Activated T-cell treated with anti-CD3 and anti-CD28 coated beads, Interleukin-2, amount 50 U/mL, for 24 hours (primary cell): ENCODE data around the gene ASTN2.

Experiments
- DNase-seq: peaks from one replicate; pipeline ENCODE4 v3.0.0-alpha.2; 2020
- H3K27ac Mint-ChIP-seq: 2 replicates; pipeline ENCODE4 v1.8.0; 2020; ENCODE audit warnings: mild to moderate bottlenecking, mixed read lengths
- H3K27me3 Mint-ChIP-seq: 2 replicates; pipeline ENCODE4 v1.8.0; 2020; ENCODE audit warnings: mixed read lengths
- H3K36me3 Mint-ChIP-seq: 2 replicates; pipeline ENCODE4 v1.8.0; 2020; ENCODE audit warnings: low read depth, mixed read lengths
- H3K4me1 Mint-ChIP-seq: 2 replicates; pipeline ENCODE4 v1.8.0; 2020; ENCODE audit warnings: low read depth, mixed read lengths
- H3K4me3 Mint-ChIP-seq: 2 replicates; pipeline ENCODE4 v1.8.0; 2020; ENCODE audit warnings: mild to moderate bottlenecking, moderate library complexity, mixed read lengths
- H3K9me3 Mint-ChIP-seq: 2 replicates; pipeline ENCODE4 v1.8.0; 2020; ENCODE audit warnings: mixed read lengths

Gene ASTN2

GRCh38 chr9:117002686-117003085 lies 412.2 kb downstream of the ASTN2 start:
- no peak overlapping the region for H3K27ac Mint-ChIP-seq

GRCh38 chr9:117000834-117001233 lies 414.0 kb downstream of the ASTN2 start:
- no peak overlapping the region for H3K4me3 Mint-ChIP-seq

More at GRCh38 chr9:117002686-117003085, 412.2 kb downstream of the ASTN2 start:
- no peaks in the 10 kb centered on the region for H3K36me3 Mint-ChIP-seq
- no peak for DNase-seq
- H3K9me3 Mint-ChIP-seq = peaks cover 6% of the 10 kb centered on the region
- H3K4me1 Mint-ChIP-seq = no peaks in the 10 kb centered on the region
- H3K4me3 Mint-ChIP-seq = no peak overlapping the region
- H3K27me3 Mint-ChIP-seq = no peaks in the 10 kb centered on the region

GRCh38 chr9:117000196-117000723 lies 414.6 kb downstream of the ASTN2 start:
- Mint-ChIP-seq H3K9me3 (peaks cover 6% of the 10 kb centered on the region), H3K27ac (no peak overlapping the region), H3K4me1 (no peaks in the 10 kb centered on the region), H3K36me3 (no peaks in the 10 kb centered on the region), H3K27me3 (no peaks in the 10 kb centered on the region), H3K4me3 (no peak overlapping the region)
- no peak for DNase-seq

More at GRCh38 chr9:117000834-117001233, 414.0 kb downstream of the ASTN2 start:
- no peak for DNase-seq
- H3K36me3 Mint-ChIP-seq = no peaks in the 10 kb centered on the region
- no peaks in the 10 kb centered on the region for H3K27me3 Mint-ChIP-seq
- no peaks in the 10 kb centered on the region for H3K4me1 Mint-ChIP-seq
- H3K27ac Mint-ChIP-seq = no peak overlapping the region
- H3K9me3 Mint-ChIP-seq = peaks cover 6% of the 10 kb centered on the region

GRCh38 chr9:116998305-116998704 lies 416.6 kb downstream of the ASTN2 start:
- H3K9me3 Mint-ChIP-seq = peaks cover 6% of the 10 kb centered on the region
- no peak overlapping the region for H3K27ac Mint-ChIP-seq
- H3K4me3 Mint-ChIP-seq = no peak overlapping the region
- H3K36me3 Mint-ChIP-seq = no peaks in the 10 kb centered on the region
- H3K27me3 Mint-ChIP-seq = no peaks in the 10 kb centered on the region
- no peaks in the 10 kb centered on the region for H3K4me1 Mint-ChIP-seq
- no peak for DNase-seq

- Mint-ChIP-seq H3K36me3 (no peaks in the 10 kb centered on the region), H3K4me3 (no peak overlapping the region), H3K4me1 (no peaks in the 10 kb centered on the region), H3K27me3 (no peaks in the 10 kb centered on the region), H3K9me3 (peaks cover 4% of the 10 kb centered on the region), H3K27ac (no peak overlapping the region)
- no peak for DNase-seq
Measured at GRCh38 chr9:116992865-116993264, 422.0 kb downstream of the ASTN2 start.

GRCh38 chr9:116991051-116991450 lies 423.8 kb downstream of the ASTN2 start:
- Mint-ChIP-seq H3K36me3 (no peaks in the 10 kb centered on the region), H3K4me3 (no peak overlapping the region), H3K4me1 (no peaks in the 10 kb centered on the region), H3K27ac (no peak overlapping the region), H3K9me3 (no peaks in the 10 kb centered on the region), H3K27me3 (no peaks in the 10 kb centered on the region)
- DNase-seq = no peak

- Mint-ChIP-seq H3K4me1 (no peaks in the 10 kb centered on the region), H3K27ac (no peak overlapping the region), H3K9me3 (no peaks in the 10 kb centered on the region), H3K4me3 (no peak overlapping the region), H3K27me3 (no peaks in the 10 kb centered on the region), H3K36me3 (no peaks in the 10 kb centered on the region)
- DNase-seq = no peak
Measured at GRCh38 chr9:116990592-116990991, 424.3 kb downstream of the ASTN2 start.

- Mint-ChIP-seq H3K9me3 (no peaks in the 10 kb centered on the region), H3K27ac (no peak overlapping the region)
- no peak for DNase-seq
Measured at GRCh38 chr9:116987721-116988485, 427.0 kb downstream of the ASTN2 start.

GRCh38 chr9:116986015-116986414 lies 428.8 kb downstream of the ASTN2 start:
- Mint-ChIP-seq H3K4me1 (no peaks in the 10 kb centered on the region), H3K27ac (no peak overlapping the region), H3K36me3 (no peaks in the 10 kb centered on the region), H3K27me3 (no peaks in the 10 kb centered on the region), H3K9me3 (peaks cover 2% of the 10 kb centered on the region), H3K4me3 (no peak overlapping the region)
- DNase-seq = no peak

More at GRCh38 chr9:116987721-116988485, 427.0 kb downstream of the ASTN2 start:
- no peaks in the 10 kb centered on the region for H3K4me1 Mint-ChIP-seq
- no peaks in the 10 kb centered on the region for H3K36me3 Mint-ChIP-seq
- no peak overlapping the region for H3K4me3 Mint-ChIP-seq
- no peaks in the 10 kb centered on the region for H3K27me3 Mint-ChIP-seq

GRCh38 chr9:116985596-116985995 lies 429.3 kb downstream of the ASTN2 start:
- Mint-ChIP-seq H3K27ac (no peak overlapping the region), H3K27me3 (no peaks in the 10 kb centered on the region), H3K36me3 (no peaks in the 10 kb centered on the region), H3K4me3 (no peak overlapping the region), H3K4me1 (no peaks in the 10 kb centered on the region), H3K9me3 (peaks cover 2% of the 10 kb centered on the region)
- DNase-seq = no peak

- H3K4me1 Mint-ChIP-seq = no peaks in the 10 kb centered on the region
Measured at GRCh38 chr9:116984111-116984510, 430.7 kb downstream of the ASTN2 start.

GRCh38 chr9:116980582-116981120 lies 434.2 kb downstream of the ASTN2 start:
- no peak for DNase-seq

More at GRCh38 chr9:116984111-116984510, 430.7 kb downstream of the ASTN2 start:
- Mint-ChIP-seq H3K27ac (no peak overlapping the region), H3K36me3 (no peaks in the 10 kb centered on the region), H3K27me3 (no peaks in the 10 kb centered on the region), H3K9me3 (peaks cover 2% of the 10 kb centered on the region), H3K4me3 (no peak overlapping the region)
- DNase-seq = no peak

GRCh38 chr9:116979456-116979855 lies 435.4 kb downstream of the ASTN2 start:
- Mint-ChIP-seq H3K9me3 (peaks cover 2% of the 10 kb centered on the region), H3K4me1 (no peaks in the 10 kb centered on the region), H3K36me3 (no peaks in the 10 kb centered on the region), H3K27me3 (no peaks in the 10 kb centered on the region), H3K4me3 (no peak overlapping the region), H3K27ac (no peak overlapping the region)
- DNase-seq = no peak

More at GRCh38 chr9:116980582-116981120, 434.2 kb downstream of the ASTN2 start:
- Mint-ChIP-seq H3K4me1 (no peaks in the 10 kb centered on the region), H3K36me3 (no peaks in the 10 kb centered on the region), H3K4me3 (no peak overlapping the region), H3K9me3 (peaks cover 2% of the 10 kb centered on the region), H3K27ac (no peak overlapping the region), H3K27me3 (no peaks in the 10 kb centered on the region)

GRCh38 chr9:116978155-116978554 lies 436.7 kb downstream of the ASTN2 start:
- DNase-seq = no peak
- Mint-ChIP-seq H3K4me1 (no peaks in the 10 kb centered on the region), H3K36me3 (no peaks in the 10 kb centered on the region), H3K27ac (no peak overlapping the region), H3K27me3 (no peaks in the 10 kb centered on the region), H3K4me3 (no peak overlapping the region), H3K9me3 (peaks cover 2% of the 10 kb centered on the region)

GRCh38 chr9:116975126-116975525 lies 439.7 kb downstream of the ASTN2 start:
- no peak for DNase-seq

More at GRCh38 chr9:116975126-116975525, 439.7 kb downstream of the ASTN2 start:
- Mint-ChIP-seq H3K27me3 (no peaks in the 10 kb centered on the region), H3K27ac (no peak overlapping the region), H3K4me3 (no peak overlapping the region), H3K4me1 (no peaks in the 10 kb centered on the region), H3K36me3 (no peaks in the 10 kb centered on the region), H3K9me3 (no peaks in the 10 kb centered on the region)
